Measurements from ENCODE around the gene FHOD1. TPM values are rescaled to one million over a fixed set of nuclear protein-coding genes. Genes with fewer than 3 reads are reported as not detected.

FHOD1 gene
- total and polyA plus RNA-seq, 10 of the 15 experiments (the other 5 are each of a cell fraction or from before 2014, with no cell fraction given), result 8.9 to 65.7 (median 18.1) TPM

- no peak for TF ChIP-seq ZNF687 (IDR thresholded peaks at IDR 0.05)
- peak; percentile 21; the same call in 1 of the 2 replicates for TF ChIP-seq LARP7 (IDR thresholded peaks at IDR 0.05)
- no peak for TF ChIP-seq NR2C2 (IDR thresholded peaks at IDR 0.05; ENCODE audit: borderline replicate concordance, control insufficient read depth, insufficient read length, low read depth)
- TF ChIP-seq POLR2AphosphoS2 (IDR thresholded peaks at IDR 0.05; ENCODE audit: low read depth, low read length), result no peak
- TF ChIP-seq ZBTB40 (IDR thresholded peaks at IDR 0.05; ENCODE audit: borderline replicate concordance), result no peak
- TF ChIP-seq RB1 (IDR thresholded peaks at IDR 0.05; ENCODE audit: borderline replicate concordance), result peak; percentile 78; the same call in 1 of the 2 replicates
- TF ChIP-seq TCF3 (IDR thresholded peaks at IDR 0.05; ENCODE audit: borderline replicate concordance, insufficient read depth, low read depth, low read length), result no peak
- no peak for TF ChIP-seq PAX8 (IDR thresholded peaks at IDR 0.05)
- TF ChIP-seq ATF3 (IDR thresholded peaks at IDR 0.05; ENCODE audit: borderline replicate concordance, extremely low read depth, low read depth, low read length), result no peak
- TF ChIP-seq NR2F1 (conservative IDR thresholded peaks at IDR 0.05), result peak; percentile 79
- no peak for TF ChIP-seq SREBF1 (IDR thresholded peaks at IDR 0.05; ENCODE audit: low read length)
- peak; percentile 96 for TF ChIP-seq HDGF (IDR thresholded peaks at IDR 0.05)
- no peak for TF ChIP-seq ASH2L (IDR thresholded peaks at IDR 0.05; ENCODE audit: borderline replicate concordance, low read depth)
- TF ChIP-seq HSF1 (IDR thresholded peaks at IDR 0.05; ENCODE audit: low read depth, low read length), result no peak
- TF ChIP-seq BCLAF1 (IDR thresholded peaks at IDR 0.05), result no peak
Measured at GRCh38 chr16:67183627-67184452, 63.4 kb downstream of the FHOD1 start, which contains the start of gene MATCAP1 (continued).

Data from GM12878 (cell line).